GM10847 (cell line): ENCODE results near the gene ATP13A3.

Experiments
- POLR2A ChIP-seq: IDR thresholded peaks from 2 replicates; pipeline ENCODE4 v1.6.1; 2011; ENCODE audit not compliant: insufficient read length; ENCODE audit errors: extremely low read depth

ATP13A3 gene

DNA sequence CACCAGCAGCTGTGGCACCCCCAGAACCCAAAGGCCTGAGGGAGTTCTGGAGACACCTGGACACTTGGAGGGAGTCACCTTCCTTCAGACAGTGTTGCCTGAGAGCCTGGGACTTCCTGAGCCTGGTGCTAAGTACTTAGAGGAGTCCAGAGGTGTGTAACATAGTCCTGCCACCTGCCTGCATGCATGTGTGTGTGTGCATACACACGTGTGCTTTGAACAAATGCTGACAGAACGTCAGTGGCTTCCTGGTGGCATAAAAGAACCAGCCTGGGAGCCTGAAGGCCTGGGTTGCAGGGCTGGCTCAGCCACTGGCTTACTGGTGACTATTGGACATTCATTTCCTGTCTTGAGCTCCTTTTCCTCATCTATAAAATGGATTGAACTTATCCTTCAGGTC, 132.5 kb downstream of the ATP13A3 start:
- no peak for TF ChIP-seq POLR2A
